ENCODE data around the gene DCLK1.

Gene DCLK1

DNA sequence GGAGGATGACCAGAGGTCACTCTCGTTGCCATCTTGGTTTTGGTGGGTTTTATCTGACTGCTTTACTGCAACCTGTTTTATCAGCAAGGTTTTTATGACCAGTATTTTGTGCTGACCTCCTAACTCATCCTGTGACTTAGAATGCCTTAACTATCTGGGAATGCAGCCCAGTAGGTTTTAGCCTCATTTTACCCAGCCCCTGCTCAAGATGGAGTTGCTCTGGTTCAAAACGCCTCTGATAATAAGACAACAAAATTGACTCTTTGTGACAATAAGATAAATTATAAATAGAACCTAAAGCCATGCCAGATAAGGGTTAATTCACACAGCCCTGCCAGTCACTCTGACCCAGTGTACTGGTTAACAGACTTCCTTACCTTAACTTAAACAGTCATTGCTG lies 387.0 kb downstream of the DCLK1 start:
- DNase-seq (ENCODE audit: low read depth) = no peak

DNA sequence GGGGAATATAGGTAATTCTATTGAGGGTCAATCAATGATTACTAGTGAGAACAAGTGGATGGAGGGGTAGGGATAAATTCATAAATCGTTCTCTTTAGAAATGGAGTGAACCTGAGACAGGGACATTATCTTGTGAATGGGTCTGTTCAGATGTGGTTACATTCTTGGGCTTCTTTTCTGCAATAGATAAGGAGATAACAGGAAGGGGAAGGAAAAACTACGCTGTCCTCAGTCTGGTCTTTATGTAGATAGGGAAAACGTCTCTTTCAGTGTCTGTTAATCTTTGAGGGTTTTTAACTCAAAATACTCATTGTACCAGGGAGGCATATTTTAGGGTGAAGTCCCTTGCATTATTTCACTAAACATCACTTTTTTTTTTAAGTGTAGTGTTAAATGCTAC lies 388.0 kb downstream of the DCLK1 start:
- no peak for DNase-seq (ENCODE audit: low read depth)

DNA sequence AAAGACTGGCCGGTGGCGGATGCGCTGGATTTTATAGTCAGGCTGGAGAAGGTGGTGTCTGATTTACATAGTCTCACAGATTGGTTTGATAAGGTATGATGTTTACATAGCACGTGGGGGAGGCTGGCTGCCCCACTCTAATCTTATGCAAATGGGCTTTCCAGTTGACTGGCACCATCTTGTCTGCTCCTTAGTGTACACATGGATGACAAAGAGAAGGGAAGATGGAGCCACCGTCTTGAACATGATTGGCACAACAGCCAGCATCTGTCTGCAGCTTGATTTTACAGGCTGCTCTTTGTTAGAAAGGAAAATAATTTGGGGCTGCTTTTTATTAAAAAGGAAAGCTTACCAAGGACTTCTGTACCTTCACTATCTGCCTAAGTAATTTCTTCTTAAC lies 389.5 kb downstream of the DCLK1 start:
- no peak for DNase-seq (ENCODE audit: low read depth)

DNA sequence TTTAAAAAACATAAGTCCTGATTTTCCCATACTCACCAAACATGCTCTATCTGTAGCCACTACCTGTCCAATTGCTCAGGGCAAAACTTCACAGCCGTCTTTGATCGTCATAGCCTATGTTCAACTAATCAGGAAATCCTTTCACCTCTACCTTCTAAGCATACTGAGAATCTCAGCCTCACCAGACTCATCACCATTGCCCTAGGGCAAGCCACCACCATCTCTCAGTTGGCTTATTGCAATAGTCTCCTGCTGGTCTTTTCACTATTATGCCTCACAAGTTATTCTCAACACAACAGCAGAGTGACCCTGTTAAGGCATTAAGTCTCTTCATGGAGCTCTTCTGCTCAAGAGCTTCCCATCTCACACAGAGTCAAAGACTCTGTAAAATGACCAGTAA lies 394.3 kb downstream of the DCLK1 start:
- DNase-seq (ENCODE audit: low read depth) = no peak

DNA sequence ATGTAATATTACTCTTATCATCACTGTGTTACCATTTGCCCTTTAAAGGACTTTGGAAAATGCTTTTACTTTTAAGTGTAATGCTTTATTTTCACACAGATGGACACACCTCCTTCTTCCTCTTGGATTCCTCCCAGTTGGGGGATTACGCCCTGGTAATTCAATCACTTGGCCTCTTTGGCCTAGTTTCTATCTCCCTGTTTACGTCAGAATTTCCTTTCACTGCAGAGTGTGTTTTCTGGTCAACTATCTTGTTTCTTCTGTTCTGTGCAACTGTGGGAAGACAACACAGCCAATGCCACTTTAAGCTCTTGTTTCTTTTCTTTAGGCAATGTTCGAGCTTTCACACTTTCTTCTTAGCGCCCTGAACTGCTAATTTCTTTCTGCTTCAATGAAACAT lies 397.4 kb downstream of the DCLK1 start:
- DNase-seq (ENCODE audit: low read depth) = no peak

DNA sequence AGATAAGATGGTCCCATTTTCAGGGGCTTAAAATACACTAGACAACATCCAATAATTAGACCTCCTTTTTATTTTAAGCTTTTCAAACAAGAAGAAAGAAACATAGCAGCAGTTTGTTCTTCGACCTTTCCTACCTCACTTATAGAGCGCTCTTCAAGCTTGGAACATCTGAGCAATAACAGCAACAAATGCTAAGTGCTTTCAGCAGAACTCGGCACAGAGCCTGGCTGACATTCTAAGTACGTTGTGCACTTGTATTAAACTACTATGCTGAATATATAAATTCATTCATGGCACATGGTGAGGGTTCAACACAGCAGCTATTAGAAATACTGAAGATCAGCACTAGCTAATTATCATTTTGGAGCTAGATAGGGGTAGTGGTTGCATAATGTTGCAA lies 398.6 kb downstream of the DCLK1 start:
- DNase-seq (ENCODE audit: low read depth) = no peak

DNA sequence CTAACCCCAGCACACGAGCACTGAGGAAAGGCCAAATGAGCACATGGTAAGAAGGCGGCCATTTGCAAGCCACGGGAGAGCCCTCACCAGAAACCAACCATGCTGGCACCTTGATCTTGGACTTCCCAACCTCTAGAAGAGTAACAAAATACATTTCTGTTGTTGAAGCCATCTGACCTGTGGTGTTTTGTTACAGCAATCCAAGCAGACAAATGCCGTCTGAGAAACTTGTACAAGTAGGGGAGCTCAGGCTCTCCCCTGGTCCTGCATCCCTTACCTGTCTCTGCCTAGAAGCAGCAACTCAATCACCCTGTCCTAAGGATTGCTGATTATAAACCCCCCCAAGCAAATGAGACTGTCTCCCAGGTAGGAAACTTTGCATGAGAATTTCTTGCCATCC lies 399.7 kb downstream of the DCLK1 start:
- no peak for DNase-seq (ENCODE audit: low read depth)

DNA sequence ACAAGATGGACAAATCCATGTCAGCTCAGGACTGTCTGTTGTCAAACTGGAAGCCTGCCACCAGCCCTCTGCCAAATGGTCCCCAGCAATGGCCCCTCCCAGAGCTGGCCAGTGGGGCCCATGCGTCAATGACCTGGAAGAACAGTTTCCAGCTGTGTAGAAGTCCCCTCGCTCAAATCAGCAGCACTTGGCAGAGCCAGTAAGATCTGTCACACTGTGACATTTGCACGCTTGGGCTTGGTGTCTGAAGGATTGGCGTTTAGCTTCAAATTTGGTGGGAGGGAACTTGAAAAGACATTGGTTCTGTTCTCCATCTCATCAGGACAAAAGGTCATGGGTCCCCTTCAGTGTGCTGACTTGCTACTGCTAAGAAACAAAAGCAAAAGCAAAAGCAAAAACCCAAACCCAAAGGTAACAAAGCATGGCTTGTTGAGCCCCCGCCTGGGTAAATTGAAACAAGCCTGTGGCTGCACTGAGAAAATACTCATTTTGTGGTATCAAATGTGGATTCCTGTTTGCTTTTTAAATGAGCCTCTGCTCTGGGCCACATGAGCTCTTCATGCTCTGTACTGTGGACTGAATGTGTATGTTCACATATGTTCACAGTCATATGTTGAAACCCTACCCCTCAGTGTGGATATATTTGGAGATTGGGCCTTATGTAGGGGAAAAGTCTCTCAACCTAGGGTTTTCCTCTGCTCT lies 401.1 kb downstream of the DCLK1 start:
- DNase-seq (ENCODE audit: low read depth) = no peak

DNA sequence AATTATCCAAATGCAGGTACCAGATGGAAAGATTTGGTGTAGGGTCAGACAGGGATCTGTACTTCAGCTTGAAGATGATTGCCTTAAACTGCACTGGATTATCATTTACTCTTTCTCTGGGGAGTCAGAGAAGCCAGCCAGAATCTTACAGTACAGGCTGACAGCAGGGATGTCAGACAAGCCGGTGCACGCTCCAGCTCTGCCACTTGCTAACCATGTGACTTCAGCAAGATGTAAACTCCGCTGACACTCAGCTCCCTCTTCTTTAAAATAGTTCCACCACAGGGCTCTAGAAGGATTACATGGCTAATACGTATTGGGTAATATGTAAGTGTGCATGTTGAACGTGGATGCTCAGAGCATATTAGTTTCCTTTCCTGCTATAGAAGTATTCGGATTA lies 403.3 kb downstream of the DCLK1 start:
- no peak for DNase-seq (ENCODE audit: low read depth)

DNA sequence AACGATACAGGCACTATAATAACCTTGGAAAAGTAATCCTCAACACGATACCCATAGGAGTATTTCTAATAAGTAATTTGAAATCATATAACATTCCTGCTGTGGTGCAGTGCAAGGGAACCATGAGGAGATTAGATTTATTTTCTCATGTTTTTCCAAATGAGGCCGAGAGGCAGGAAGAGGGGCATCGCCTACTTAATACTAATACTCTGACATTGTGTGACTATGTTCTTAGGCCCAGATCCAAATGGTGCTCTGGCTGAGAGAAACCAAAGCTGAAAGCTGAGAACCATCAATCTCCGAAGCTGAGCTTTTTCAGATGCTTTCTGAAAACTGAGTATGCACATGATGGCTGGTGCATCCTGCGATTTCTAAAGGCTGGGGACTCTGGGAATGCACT lies 406.7 kb downstream of the DCLK1 start:
- no peak for DNase-seq (ENCODE audit: low read depth)

DNA sequence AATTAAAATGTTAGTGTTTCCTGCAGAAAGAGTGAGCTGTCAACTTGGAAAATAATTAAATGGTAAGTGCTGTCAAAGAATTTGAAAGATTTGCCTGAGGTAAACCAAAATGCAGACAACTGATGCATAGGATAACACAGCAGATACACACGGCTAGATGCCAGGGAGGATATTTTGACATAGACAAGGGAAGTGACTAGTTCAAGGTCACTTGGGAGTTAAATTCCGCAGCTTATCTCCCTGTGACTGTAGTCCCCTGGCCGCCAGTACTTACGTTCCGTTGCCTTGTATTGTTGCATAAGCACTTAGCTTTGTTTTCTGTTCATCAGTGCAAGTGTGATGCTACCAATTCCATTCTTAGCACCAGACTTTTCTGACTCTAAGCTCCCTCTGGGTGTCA lies 407.4 kb downstream of the DCLK1 start:
- no peak for DNase-seq (ENCODE audit: low read depth)

DNA sequence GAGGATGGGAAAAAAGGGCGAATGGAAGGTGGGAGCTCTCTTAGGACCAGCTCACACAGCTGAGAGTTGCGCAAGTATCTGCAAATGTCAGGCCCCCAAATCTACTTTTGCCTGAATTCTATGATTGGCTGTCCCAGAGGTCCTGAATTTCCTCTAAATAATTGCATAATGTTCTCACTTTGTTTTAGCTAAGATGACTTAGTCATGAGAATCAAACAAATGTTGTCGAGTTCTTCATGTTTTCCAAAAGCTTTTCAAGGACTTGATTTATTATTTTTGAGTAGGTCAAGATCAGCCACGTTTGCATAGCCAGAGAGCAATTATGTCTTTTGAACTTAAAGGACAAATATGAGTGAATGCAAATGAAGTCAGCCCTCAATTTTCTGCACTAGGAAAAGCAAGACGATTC lies 408.1 kb downstream of the DCLK1 start:
- no peak for DNase-seq (ENCODE audit: low read depth)

DNA sequence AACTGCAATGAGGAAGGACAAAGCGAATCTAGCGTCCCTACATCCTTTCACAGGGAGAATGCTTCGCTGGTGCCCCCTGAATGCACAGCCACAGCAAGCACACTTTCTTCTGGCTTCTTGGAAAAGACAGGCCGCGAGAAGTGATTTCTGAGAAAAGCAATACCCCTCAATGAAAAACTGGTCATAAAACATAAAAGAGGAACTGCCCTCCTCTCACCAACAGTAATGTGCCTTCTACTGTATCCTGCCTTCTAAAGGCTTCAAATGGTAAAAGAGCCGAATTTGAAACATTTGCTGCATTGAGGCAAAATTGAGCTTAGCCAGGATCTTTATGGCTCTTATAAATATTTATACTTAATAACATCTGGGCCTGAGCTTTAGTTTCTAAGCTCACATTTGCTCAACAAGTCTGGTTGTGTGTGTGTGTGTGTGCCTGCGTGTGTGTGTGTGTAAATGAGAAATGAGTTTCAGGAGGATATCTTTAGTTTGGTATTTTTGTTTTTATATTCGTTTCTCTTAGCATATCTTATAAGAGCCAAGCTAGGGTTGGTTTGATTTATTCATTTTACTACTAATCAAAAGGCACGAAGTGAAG lies 408.6 kb downstream of the DCLK1 start:
- no peak for DNase-seq (ENCODE audit: low read depth)

DNA sequence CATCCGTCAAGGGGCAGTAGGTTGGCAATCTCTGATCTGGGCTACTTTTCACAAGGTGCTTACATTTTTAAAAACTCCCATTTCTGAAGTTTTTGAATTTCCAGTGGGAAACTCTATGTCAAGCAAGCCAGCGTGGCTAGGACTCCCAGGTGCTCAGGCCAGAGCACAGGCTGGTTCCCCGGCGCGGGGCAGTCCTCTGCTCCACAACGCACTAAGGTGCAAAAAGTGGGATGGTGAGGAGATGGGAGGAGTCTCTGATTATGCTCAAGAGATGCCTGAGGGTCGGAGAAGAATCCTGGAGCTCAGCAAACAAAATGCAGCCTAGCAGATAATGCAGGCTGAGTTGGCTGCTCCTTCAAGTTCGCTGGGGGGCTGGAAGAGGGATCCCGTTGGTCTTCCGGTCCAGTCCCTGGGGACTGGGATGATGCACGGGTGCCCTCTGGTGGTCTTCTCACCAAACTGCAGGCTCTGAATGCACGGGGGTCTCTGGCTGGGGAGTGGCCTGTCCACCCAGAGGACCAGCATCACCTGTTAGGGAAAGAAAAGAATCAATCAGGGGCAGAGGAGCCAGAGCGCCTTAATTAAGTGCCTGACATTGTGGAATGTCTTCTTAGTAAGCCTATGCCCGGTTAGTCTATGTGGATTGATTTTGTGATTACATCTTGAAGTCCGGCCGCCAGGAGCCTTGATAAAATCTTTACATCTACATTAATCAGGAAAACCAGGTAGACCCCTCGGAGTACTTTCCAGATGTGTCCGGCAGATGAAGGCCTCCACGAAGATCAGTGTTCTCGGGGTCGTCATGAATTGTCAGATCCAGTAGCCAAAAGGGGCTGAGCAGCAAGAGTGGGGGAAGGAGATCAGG lies 410.3 kb downstream of the DCLK1 start:
- no peak for DNase-seq (ENCODE audit: low read depth)

DNA sequence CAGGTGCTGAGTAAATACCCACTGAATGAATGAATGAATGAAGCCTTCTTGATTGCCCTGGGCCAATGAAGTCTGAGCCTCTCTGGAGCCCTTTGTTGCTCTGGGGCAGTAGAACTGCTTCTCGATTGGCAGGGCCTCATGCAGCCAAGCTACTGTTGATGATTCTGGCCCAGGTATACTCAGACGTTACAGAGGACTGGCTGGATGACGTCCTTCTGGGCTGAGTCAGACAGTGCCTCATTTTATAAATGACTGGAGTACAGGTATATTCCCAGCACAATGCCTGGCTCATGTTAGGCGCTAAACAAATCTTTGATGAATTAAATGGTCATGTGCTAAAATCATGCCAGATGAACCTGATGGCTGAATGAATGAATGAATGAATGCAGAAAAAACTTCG lies 410.9 kb downstream of the DCLK1 start:
- no peak for DNase-seq (ENCODE audit: low read depth)
